Islet precursor cell (in vitro differentiated cells): Measurements from ENCODE around the gene TP53I13.

Source experiments
- DNase-seq: peaks from one replicate; pipeline ENCODE4 v3.0.0-alpha.2; 2018

Gene TP53I13

DNA sequence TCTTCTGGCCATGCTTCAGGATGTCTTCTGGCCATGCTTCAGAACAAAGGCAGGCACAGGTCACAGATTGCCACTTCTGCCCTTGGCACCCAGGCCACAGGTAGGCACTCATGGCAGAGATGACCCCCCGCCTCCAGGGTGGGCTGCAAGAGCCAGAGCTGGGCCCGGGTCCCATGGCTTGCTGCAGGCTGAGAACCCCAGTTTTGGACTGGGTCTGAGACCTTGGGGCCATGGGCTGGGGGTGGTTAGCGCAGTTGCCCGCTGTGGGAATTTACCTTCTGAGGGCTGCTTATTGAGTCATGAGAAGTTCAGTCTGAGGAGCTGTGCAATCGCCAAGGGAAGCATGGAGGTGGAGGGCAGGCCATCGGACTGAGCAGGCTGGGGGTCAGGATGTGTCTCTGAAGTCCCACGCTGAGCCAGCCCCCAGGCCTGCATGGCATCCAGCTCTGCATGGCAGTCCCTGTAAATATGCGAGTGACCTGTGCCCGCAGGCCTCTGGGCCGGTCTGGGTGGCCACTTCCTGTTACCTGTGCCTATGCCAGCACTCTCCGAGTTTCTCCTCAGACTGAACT, 26.1 kb downstream of the TP53I13 start:
- no peak for DNase-seq

DNA sequence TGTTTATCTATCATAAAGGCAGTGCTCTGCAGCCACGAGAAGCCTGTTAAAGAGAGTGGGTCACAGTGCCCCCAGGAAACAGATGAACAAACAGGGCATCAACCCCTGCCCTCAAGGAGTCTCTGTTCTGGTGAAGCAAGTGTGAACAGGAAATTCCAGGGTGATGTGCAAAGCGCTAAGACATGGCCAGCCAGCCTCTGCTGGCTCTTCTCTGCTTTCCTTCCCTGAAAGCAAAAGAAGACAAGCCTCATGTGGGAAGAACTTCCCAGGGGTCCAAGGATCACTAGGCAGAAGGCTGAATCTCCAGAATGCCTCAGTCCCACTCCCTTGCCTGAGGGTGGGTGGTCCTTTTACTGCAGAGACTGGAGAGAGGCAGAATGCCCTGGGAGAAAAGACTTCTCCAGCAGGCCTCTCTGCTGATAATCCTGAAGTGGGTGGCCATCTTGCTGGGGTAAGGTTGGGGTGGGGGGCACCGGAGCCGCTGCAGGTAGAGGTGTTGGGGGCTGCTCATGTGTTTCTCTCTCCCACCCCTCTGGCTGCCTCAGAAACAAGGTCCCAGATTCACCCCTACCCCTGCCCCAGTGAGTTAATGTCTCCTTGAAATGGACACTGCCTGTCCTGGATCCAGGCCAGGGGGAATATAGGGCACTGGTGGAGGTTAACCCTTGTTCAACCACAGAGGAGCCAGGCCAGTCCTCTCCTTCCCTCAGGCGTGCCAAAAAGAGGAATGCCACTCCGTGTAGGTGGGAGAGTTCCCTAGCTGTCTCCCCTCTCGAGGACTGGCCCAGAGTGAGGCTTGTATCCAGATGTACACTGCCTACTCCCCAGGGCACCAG, 26.8 kb downstream of the TP53I13 start:
- peak; percentile 79 for DNase-seq

GRCh38 chr17:29595943-29596774, 27.7 kb downstream of the TP53I13 start:
- no peak for DNase-seq

GRCh38 chr17:29596811-29597210, 28.3 kb downstream of the TP53I13 start:
- DNase-seq = no peak

GRCh38 chr17:29597361-29598172, 29.1 kb downstream of the TP53I13 start:
- DNase-seq = no peak

DNA sequence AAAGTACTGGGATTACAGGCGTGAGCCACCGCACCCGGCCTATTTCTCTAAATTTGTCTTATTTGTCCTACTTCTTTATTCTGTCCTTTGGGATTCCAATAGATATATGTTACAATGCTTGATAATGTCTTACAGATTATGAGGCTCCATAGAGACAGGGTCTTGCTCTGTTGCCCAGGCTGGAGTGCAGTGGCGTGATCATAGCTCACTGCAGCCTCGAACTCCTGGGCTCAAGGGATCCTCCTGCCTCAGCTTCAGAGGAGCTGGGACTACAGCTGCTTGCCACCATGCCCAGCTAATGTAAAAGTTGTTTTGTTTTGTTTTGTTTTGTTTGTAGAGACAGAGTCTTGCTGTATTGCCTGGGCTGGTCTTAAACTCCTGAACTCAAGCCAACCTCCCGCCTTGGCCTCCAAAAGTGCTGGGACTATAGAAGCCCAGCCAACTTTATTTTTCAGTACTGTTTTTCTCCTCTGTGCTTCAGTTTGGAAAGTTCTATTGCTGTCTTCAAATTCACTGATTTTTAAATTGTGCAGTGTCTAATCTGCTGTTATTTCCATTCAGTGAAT, 34.7 kb downstream of the TP53I13 start:
- no peak for DNase-seq

GRCh38 chr17:29607557-29608195, 39.2 kb downstream of the TP53I13 start:
- DNase-seq = no peak

- DNase-seq = no peak
Observed at GRCh38 chr17:29608986-29609385, 40.5 kb downstream of the TP53I13 start.

GRCh38 chr17:29610395-29610794, 41.9 kb downstream of the TP53I13 start:
- no peak for DNase-seq

DNA sequence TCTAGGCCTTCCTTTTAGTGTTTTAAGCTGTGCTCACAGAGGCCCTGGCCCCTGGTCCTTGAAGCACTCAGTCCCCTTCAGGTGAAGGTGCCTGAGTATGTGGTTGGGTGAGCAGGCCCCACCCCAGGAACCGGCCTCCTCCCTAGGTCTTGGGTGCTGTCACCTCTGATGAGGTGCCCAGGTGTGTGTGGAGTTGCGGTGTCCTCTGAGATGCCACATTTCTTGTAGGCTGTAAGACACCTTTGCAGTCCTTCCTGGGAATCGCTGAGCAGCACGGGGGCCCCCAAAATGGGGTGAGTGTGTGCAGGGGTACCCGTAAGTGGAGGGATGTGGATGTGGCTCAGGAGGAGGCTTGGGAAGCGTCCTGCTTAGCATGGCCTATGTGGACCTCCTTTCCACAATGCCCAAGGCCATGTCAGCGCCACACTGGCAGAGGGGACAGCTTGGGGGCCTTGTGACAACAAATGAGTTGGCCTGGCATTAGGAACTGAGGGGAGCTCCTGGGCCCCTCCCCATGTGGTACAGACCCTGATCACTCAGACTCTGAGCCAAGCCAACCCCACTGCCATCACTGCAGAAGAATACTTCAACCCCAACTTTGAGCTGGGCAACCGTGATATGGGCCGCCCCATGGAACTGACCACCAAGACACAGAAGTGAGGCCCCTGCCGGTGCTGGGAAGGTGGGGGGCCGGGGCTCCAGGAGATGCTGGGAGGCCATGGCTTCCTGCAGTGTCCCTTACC, 43.0 kb downstream of the TP53I13 start:
- DNase-seq = no peak

- DNase-seq = no peak
Observed at GRCh38 chr17:29612094-29612403, 43.5 kb downstream of the TP53I13 start.

- no peak for DNase-seq
Observed at GRCh38 chr17:29612404-29613280, 44.1 kb downstream of the TP53I13 start.

- peak; percentile 98 for DNase-seq
Observed at GRCh38 chr17:29613352-29613837, 44.9 kb downstream of the TP53I13 start.

- no peak for DNase-seq
Observed at GRCh38 chr17:29613856-29614255, 45.4 kb downstream of the TP53I13 start.

GRCh38 chr17:29614349-29615047, 46.0 kb downstream of the TP53I13 start:
- peak; percentile 65 for DNase-seq

- peak; percentile 69 for DNase-seq
Observed at GRCh38 chr17:29615048-29615385, 46.5 kb downstream of the TP53I13 start.

GRCh38 chr17:29615492-29616299, 47.2 kb downstream of the TP53I13 start:
- DNase-seq = peak; percentile 97

- DNase-seq = no peak
Observed at GRCh38 chr17:29616300-29617048, 48.0 kb downstream of the TP53I13 start.
